GM04503 (cell line): ENCODE measurements around the gene GALR2.

Source experiments
- DNase-seq: peaks from one replicate; pipeline ENCODE4 v3.0.0-alpha.2; 2012; ENCODE audit warnings: low read depth

GALR2 gene

GRCh38 chr17:76125922-76126321, 51.3 kb downstream of the GALR2 start:
- DNase-seq, result no peak
